Measurements from ENCODE around the gene PCCA.

DNA sequence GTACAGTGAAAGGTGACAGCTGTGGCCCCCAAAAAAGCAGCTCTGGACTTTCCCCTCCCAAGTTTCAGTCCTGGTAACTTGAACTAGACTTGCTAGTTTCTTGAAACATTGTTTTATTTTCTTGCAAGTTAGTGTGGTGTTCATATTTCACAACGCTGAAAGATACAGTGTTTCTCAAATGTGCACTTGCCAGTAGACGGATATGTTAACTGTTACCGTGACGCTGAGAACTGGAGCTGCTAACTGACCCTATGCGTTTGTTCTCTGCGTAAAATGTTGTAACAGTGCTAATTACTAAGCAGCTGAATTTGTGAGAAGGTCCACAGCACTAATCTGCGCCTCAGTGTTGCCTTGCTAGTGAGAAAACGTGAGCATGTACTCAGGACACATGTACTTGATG lies 420.1 kb downstream of the PCCA start:
- TF ChIP-seq POLR2AphosphoS5 (IDR thresholded peaks at IDR 0.05) (no peak), CTCF (IDR thresholded peaks at IDR 0.05) (no peak), EP300 (IDR thresholded peaks at IDR 0.05) (no peak), POLR2A (IDR thresholded peaks at IDR 0.05) (no peak)
